Measurements from ENCODE around the gene ZNF99. TPM values are rescaled to one million over a fixed set of nuclear protein-coding genes. Genes with fewer than 3 reads are reported as not detected.

Gene ZNF99
- total RNA-seq (2022) (not detected in 2 replicates), Bru-seq, nascent RNA (not detected), BruChase-seq, experiment 1, labeled RNA remaining after a 6-hour chase (not detected), BruChase-seq, experiment 2, labeled RNA remaining after a 2-hour chase (not detected)
- long read RNA-seq = 0 reads

DNA sequence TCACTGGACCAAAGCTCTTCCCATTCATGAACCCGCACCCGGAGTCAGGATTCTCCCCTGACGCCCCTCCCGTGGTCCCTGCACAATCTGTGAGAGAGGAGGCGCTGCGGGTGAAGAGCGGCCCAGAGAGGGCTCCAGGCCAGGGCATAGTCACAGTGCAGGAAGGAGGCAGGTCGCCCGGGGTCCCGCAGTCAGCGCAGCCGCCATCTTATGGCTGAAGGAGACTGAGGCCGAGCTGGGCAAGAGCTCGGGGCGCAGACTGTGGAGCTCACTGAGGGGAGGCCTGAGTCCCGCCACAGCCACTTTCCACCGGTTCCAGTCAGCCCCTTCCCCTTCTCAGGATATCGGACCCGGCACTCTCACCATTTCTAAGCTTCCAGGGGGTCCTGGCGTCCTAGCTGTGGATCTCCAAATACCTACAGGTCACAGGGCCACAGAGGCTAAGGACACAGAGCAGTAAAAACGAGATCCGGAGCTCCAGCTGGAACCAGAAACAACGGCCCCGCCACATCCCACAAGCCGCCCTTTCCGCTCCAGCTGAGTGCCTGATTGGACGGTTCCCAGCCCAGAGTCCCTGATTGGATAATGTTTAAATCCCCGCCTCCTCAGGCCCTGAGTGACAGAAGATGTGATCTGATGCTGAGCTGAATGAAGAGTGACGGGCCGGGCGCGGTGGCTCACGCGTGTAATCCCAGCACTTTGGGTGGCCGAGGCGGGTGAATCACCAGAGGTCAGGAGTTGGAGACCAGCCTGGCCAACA, at the start of gene ZNF99:
Gene ZNF99 (minus strand): TSS at position 501 of the 760 bp plus-strand sequence. CDS start 135 bp downstream, at position 366.
- intact Hi-C loops (cut with micrococcal nuclease) = no loop called here
- no TSS peak for BruUV-seq (replicated peaks)
- peaks cover 21% of the 10 kb centered on the region for H3K9me3 Mint-ChIP-seq (ENCODE audit: unreplicated experiment)
- H3K4me1 Mint-ChIP-seq (ENCODE audit: insufficient read depth, unreplicated experiment) = no peaks in the 10 kb centered on the region
- H3K27ac Mint-ChIP-seq (ENCODE audit: low read depth, unreplicated experiment) = no peak within 1 kb of the TSS
- H3K36me3 Mint-ChIP-seq (ENCODE audit: insufficient read depth, unreplicated experiment) = no peaks in the 10 kb centered on the region
- no peak within 1 kb of the TSS for H3K4me3 Mint-ChIP-seq (ENCODE audit: unreplicated experiment)
- TF ChIP-seq, protein P1, sequence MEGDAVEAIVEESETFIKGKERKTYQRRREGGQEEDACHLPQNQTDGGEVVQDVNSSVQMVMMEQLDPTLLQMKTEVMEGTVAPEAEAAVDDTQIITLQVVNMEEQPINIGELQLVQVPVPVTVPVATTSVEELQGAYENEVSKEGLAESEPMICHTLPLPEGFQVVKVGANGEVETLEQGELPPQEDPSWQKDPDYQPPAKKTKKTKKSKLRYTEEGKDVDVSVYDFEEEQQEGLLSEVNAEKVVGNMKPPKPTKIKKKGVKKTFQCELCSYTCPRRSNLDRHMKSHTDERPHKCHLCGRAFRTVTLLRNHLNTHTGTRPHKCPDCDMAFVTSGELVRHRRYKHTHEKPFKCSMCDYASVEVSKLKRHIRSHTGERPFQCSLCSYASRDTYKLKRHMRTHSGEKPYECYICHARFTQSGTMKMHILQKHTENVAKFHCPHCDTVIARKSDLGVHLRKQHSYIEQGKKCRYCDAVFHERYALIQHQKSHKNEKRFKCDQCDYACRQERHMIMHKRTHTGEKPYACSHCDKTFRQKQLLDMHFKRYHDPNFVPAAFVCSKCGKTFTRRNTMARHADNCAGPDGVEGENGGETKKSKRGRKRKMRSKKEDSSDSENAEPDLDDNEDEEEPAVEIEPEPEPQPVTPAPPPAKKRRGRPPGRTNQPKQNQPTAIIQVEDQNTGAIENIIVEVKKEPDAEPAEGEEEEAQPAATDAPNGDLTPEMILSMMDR (IDR thresholded peaks at IDR 0.05; ENCODE audit: unreplicated experiment) = no peak
- ChIA-PET POLR2A (no interaction called here), CTCF (interaction anchor here (0.6 to 0.8 kb wide), 2 partner anchors 70 to 100 kb away, joined by 3 read pairs; no protein-coding TSS in a partner anchor)
- DNase-seq (ENCODE audit: unreplicated experiment) = no peak
- no peaks in the 10 kb centered on the region for H3K27me3 Mint-ChIP-seq (ENCODE audit: insufficient read depth, unreplicated experiment)

DNA sequence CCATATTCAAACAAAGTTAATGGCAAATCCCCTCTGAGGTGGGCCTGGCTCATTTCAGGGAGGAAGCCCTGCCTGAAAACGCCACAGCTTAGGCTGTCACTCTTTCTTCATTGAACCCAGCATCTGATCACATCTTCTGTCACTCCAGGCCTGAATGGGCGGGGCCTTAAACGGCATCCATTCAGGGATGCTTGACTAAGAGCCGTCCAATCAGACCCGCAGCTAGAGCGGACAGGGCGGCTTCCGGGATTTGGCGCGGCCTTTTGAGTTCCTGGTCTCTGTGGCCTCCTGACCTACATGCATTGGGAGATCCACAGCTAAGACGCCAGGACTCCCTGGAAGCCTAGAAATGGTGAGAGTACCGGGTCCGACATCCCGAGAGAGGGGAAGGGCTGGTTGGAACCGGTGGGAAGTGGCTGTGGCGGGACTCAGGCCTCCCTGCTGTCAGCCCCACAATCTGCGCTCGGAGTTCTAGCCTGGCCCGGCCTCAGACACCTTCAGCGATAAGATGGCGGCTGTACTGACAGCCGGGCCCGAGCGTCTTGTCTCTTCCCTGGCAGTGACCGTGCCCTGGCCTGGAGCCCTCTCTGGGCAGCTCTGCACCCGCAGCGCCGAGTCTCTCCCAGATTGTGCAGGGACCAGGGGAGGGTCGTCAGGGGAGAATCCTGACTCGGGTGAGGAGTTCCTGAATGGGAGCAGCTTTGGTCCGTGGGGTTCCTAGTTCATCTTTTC, 48.2 kb upstream of the ZNF99 start, which contains the start of gene ZNF723:
Gene ZNF723 (plus strand): TSS at position 261 of the 732 bp plus-strand sequence. CDS start 89 bp downstream, at position 350.
- intact Hi-C loops (cut with micrococcal nuclease) = no loop called here
- CTCF ChIA-PET = interaction anchor here (0.7 kb wide), 1 partner anchor 286 kb away, joined by 4 read pairs; no protein-coding TSS in a partner anchor
- BruUV-seq (replicated peaks) = no TSS peak
- no peak for DNase-seq (ENCODE audit: unreplicated experiment)
- no peaks in the 10 kb centered on the region for H3K27me3 Mint-ChIP-seq (ENCODE audit: insufficient read depth, unreplicated experiment)
- no peak within 1 kb of the TSS for H3K27ac Mint-ChIP-seq (ENCODE audit: low read depth, unreplicated experiment)
- H3K4me1 Mint-ChIP-seq (ENCODE audit: insufficient read depth, unreplicated experiment) = no peaks in the 10 kb centered on the region
- H3K4me3 Mint-ChIP-seq (ENCODE audit: unreplicated experiment) = no peak within 1 kb of the TSS
- H3K36me3 Mint-ChIP-seq (ENCODE audit: insufficient read depth, unreplicated experiment) = no peaks in the 10 kb centered on the region
- TF ChIP-seq, protein P1 (IDR thresholded peaks at IDR 0.05; ENCODE audit: unreplicated experiment) = no peak
- H3K9me3 Mint-ChIP-seq (ENCODE audit: unreplicated experiment) = no peaks in the 10 kb centered on the region
- POLR2A ChIA-PET = no interaction called here

DNA sequence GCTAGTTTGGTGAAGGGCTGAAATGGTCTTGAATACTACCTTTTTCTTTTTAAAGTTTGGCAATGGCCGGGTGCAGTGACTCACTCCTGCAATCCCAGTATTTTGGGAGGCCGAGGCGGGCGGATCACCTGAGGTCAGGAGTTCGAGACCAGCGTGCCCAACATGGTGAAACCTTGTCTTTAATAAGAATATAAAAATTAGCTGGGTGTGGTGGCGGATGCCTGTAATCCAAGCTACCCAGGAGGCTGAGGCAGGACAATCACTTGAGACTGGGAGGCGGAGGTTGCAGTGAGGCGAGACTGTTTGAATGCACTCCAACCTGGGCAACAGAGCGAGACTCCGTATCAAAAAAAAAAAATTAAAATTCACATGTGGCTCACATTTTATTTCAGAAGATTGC, 47.3 kb upstream of the ZNF99 start:
- ChIA-PET CTCF (interaction anchor here (0.5 to 0.7 kb wide), 3 partner anchors 50 to 546 kb away, joined by 4 to 6 read pairs (median 5); no protein-coding TSS in a partner anchor), POLR2A (no interaction called here)
- TF ChIP-seq, protein P1 (IDR thresholded peaks at IDR 0.05; ENCODE audit: unreplicated experiment) = no peak
- intact Hi-C loops (cut with micrococcal nuclease) = no loop called here
- DNase-seq (ENCODE audit: unreplicated experiment) = no peak
- BruUV-seq (replicated peaks) = no TSS peak
- Mint-ChIP-seq H3K4me1 (ENCODE audit: insufficient read depth, unreplicated experiment) (no peaks in the 10 kb centered on the region), H3K36me3 (ENCODE audit: insufficient read depth, unreplicated experiment) (no peaks in the 10 kb centered on the region), H3K4me3 (ENCODE audit: unreplicated experiment) (no peak overlapping the region), H3K9me3 (ENCODE audit: unreplicated experiment) (peaks cover 2% of the 10 kb centered on the region), H3K27me3 (ENCODE audit: insufficient read depth, unreplicated experiment) (no peaks in the 10 kb centered on the region), H3K27ac (ENCODE audit: low read depth, unreplicated experiment) (no peak overlapping the region)

DNA sequence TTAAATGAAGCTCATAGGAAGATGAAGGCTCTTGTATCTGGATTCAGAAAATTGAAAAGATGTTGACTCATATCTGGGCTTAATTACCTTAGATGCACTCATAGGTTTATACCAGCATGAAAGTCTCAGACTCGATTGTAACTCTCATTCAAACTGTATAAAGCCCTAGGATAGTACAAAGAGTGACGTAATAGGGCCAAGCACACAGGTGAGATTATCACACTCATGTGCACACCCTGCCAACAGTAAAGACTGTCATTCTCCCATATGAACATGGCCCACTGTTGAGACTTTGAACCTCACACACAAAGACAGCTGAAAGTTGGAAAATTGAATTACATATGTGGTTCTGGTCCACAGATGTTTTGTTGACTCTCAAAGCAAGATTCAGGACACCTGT, 30.2 kb upstream of the ZNF99 start:
- Mint-ChIP-seq H3K36me3 (ENCODE audit: insufficient read depth, unreplicated experiment) (no peaks in the 10 kb centered on the region), H3K9me3 (ENCODE audit: unreplicated experiment) (peaks cover 15% of the 10 kb centered on the region), H3K27ac (ENCODE audit: low read depth, unreplicated experiment) (no peak overlapping the region), H3K4me1 (ENCODE audit: insufficient read depth, unreplicated experiment) (no peaks in the 10 kb centered on the region), H3K4me3 (ENCODE audit: unreplicated experiment) (no peak overlapping the region), H3K27me3 (ENCODE audit: insufficient read depth, unreplicated experiment) (no peaks in the 10 kb centered on the region)
- intact Hi-C loops (cut with micrococcal nuclease) = no loop called here
- TF ChIP-seq, protein P1 (IDR thresholded peaks at IDR 0.05; ENCODE audit: unreplicated experiment) = no peak
- DNase-seq (ENCODE audit: unreplicated experiment) = no peak
- ChIA-PET POLR2A (no interaction called here), CTCF (interaction anchor here (0.6 kb wide), 1 partner anchor 181 kb away, joined by 3 read pairs; no protein-coding TSS in a partner anchor)
- no TSS peak for BruUV-seq (replicated peaks)
